PC-9 (cell line): ENCODE data around the gene DST. TPM values are rescaled to one million over a fixed set of nuclear protein-coding genes. Genes with fewer than 3 reads are reported as not detected.

ENCODE experiments used
- BruUV-seq: library from RNA; stranded (reverse); fragments of 400-500 nt; replicated peaks from 2 replicates; lab custom pipeline; 2021; lab: Mats Ljungman, UMichigan
- CTCF ChIA-PET: fragments of 300-600 bp; sonication (Branson Sonifier 250); formaldehyde crosslinking; loops from one replicate; lab custom pipeline; 2022; ENCODE audit warnings: antibody characterized with exemption; lab: Charles Lee
- POLR2A ChIA-PET: fragments of 300-600 bp; sonication (Branson Sonifier 250); formaldehyde crosslinking; loops from one replicate; lab custom pipeline; 2022; ENCODE audit warnings: antibody characterized with exemption; ENCODE audit not compliant: unreplicated experiment; lab: Charles Lee
- DNase-seq, 2 experiments: peaks; one replicate each; pipeline versions ENCODE4 v3.0.0 to v3.0.0-alpha.2; 2015 to 2022; ENCODE audit warnings: mixed read lengths in 1 of 2
- H2AFZ ChIP-seq: fragments of 200-600 bp; sonication (generic); 2 replicates; pipeline ENCODE4 v1.8.1; 2017; ENCODE audit warnings: antibody characterized with exemption
- H3F3A ChIP-seq: fragments of 200-600 bp; sonication (generic); 2 replicates; pipeline ENCODE4 v1.8.1; 2017; ENCODE audit warnings: antibody characterized with exemption, mild to moderate bottlenecking, low read depth; ENCODE audit not compliant: insufficient read depth
- H3K27ac ChIP-seq: fragments of 200-600 bp; sonication (generic); 2 replicates; pipeline ENCODE4 v1.6.1; 2016; ENCODE audit warnings: mixed run types
- H3K27me3 ChIP-seq: fragments of 200-600 bp; sonication (generic); 2 replicates; pipeline ENCODE4 v1.6.1; 2016; ENCODE audit warnings: low read depth, mixed run types; ENCODE audit not compliant: insufficient read depth
- H3K36me3 ChIP-seq: fragments of 200-600 bp; sonication (generic); 2 replicates; pipeline ENCODE4 v1.6.1; 2016; ENCODE audit warnings: low read depth, mixed run types
- H3K4me1 ChIP-seq: fragments of 200-600 bp; sonication (generic); replicated peaks from 2 replicates; pipeline ENCODE4 v1.6.1; 2016; ENCODE audit warnings: mixed run types; ENCODE audit not compliant: insufficient read depth
- H3K4me2 ChIP-seq: fragments of 200-600 bp; sonication (generic); 2 replicates; pipeline ENCODE4 v1.6.1; 2017; ENCODE audit warnings: mixed run types
- H3K4me3 ChIP-seq: fragments of 200-600 bp; sonication (generic); 2 replicates; pipeline ENCODE4 v1.6.1; 2016; ENCODE audit warnings: mixed run types
- H3K79me2 ChIP-seq: fragments of 200-600 bp; sonication (generic); 2 replicates; pipeline ENCODE4 v1.6.1; 2017; ENCODE audit warnings: low read depth, mixed run types
- H3K9me2 ChIP-seq: fragments of 200-600 bp; sonication (generic); 2 replicates; pipeline ENCODE4 v1.8.1; 2017; ENCODE audit warnings: mild to moderate bottlenecking; ENCODE audit not compliant: insufficient read depth
- H3K9me3 ChIP-seq: fragments of 200-600 bp; sonication (generic); 2 replicates; pipeline ENCODE4 v1.8.1; 2016; ENCODE audit warnings: low read depth; ENCODE audit not compliant: insufficient read depth
- H4K20me1 ChIP-seq: fragments of 200-600 bp; sonication (generic); 2 replicates; pipeline ENCODE4 v1.8.1; 2017; ENCODE audit not compliant: insufficient read depth
- CTCF ChIP-seq: fragments of 200-600 bp; sonication (generic); conservative IDR thresholded peaks from 2 replicates; pipeline ENCODE4 v1.6.1; 2017; ENCODE audit warnings: mixed run types, antibody characterized with exemption, mild to moderate bottlenecking, moderate library complexity
- EZH2 ChIP-seq: fragments of 200-600 bp; sonication (generic); IDR thresholded peaks from 2 replicates; pipeline ENCODE4 v1.8.0; 2017; ENCODE audit warnings: antibody characterized with exemption, low read depth
- intact Hi-C: fragments of 100-400 bp; cut with micrococcal nuclease; formaldehyde crosslinking; loops from one replicate; pipeline ENCODE4 v1.10.0; 2022; ENCODE audit not compliant: unreplicated experiment
- total RNA-seq: library from RNA; stranded (reverse); gene quantifications from 2 replicates; pipeline ENCODE4 v1.2.3, GENCODE V29; 2021

Gene DST
- total RNA-seq, 1 experiment from 2014 or later = 217 TPM

- intact Hi-C loops = no loop called here
- DNase-seq = no peak
- H3K9me2 ChIP-seq = no peaks in the 10 kb centered on the region
- H3K79me2 ChIP-seq = no peaks in the 10 kb centered on the region
- TF ChIP-seq CTCF = no peak
- TF ChIP-seq EZH2 = no peak
- H3K4me1 ChIP-seq = peaks cover 32% of the 10 kb centered on the region
- H4K20me1 ChIP-seq = no peaks in the 10 kb centered on the region
- BruUV-seq = TSS peak; percentile 0
- no peaks in the 10 kb centered on the region for H3K9me3 ChIP-seq
- H3K27ac ChIP-seq = no peak overlapping the region
- no peaks in the 10 kb centered on the region for H3K27me3 ChIP-seq
- peaks cover 18% of the 10 kb centered on the region; the same call in 1 of the 2 replicates for H3F3A ChIP-seq
- CTCF ChIA-PET = interaction anchor here (0.6 to 1.3 kb wide), 3 partner anchors 48 to 1699 kb away, joined by 3 to 4 read pairs (median 3); partner anchors contain the start of gene DST
- 0 out of 2 replicates have a peak, but pooled peaks cover 8% of the 10 kb centered on the region for H3K36me3 ChIP-seq
- no peak overlapping the region for H2AFZ ChIP-seq
- no peak overlapping the region for H3K4me2 ChIP-seq
- POLR2A ChIA-PET = interaction anchor here (0.6 to 1.1 kb wide), 4 partner anchors 23 to 276 kb away, joined by 3 to 14 read pairs (median 4); no protein-coding TSS in a partner anchor
- no peak overlapping the region for H3K4me3 ChIP-seq
Measured at GRCh38 chr6:56690519-56691285, 48.0 kb upstream of the DST start.

GRCh38 chr6:56689663-56690062, 47.0 kb upstream of the DST start:
- H4K20me1 ChIP-seq = no peaks in the 10 kb centered on the region
- no peak overlapping the region for H3K4me3 ChIP-seq
- DNase-seq = no peak
- ChIA-PET CTCF (no interaction called here), POLR2A (no interaction called here)
- H3K4me1 ChIP-seq = peaks cover 26% of the 10 kb centered on the region
- H3F3A ChIP-seq = peaks cover 17% of the 10 kb centered on the region; the same call in 1 of the 2 replicates
- BruUV-seq = no TSS peak
- no peaks in the 10 kb centered on the region for H3K79me2 ChIP-seq
- H3K9me2 ChIP-seq = no peaks in the 10 kb centered on the region
- no peak overlapping the region for H2AFZ ChIP-seq
- H3K4me2 ChIP-seq = no peak overlapping the region
- TF ChIP-seq CTCF (no peak), EZH2 (no peak)
- H3K36me3 ChIP-seq = 0 out of 2 replicates have a peak, but pooled peaks cover 8% of the 10 kb centered on the region
- intact Hi-C loops = no loop called here
- H3K9me3 ChIP-seq = no peaks in the 10 kb centered on the region
- no peaks in the 10 kb centered on the region for H3K27me3 ChIP-seq
- H3K27ac ChIP-seq = no peak overlapping the region

GRCh38 chr6:56689114-56689513, 46.4 kb upstream of the DST start:
- H3K79me2 ChIP-seq = no peaks in the 10 kb centered on the region
- intact Hi-C loops = no loop called here
- CTCF ChIA-PET = interaction anchor here (0.7 kb wide), 1 partner anchor 23 kb away, joined by 3 read pairs; no protein-coding TSS in a partner anchor
- H3K4me3 ChIP-seq = no peak overlapping the region
- H3K4me2 ChIP-seq = peak overlapping the region; percentile 0; the same call in 1 of the 2 replicates
- no peak for DNase-seq
- no TSS peak for BruUV-seq
- no peaks in the 10 kb centered on the region for H4K20me1 ChIP-seq
- TF ChIP-seq CTCF (no peak), EZH2 (no peak)
- peaks cover 12% of the 10 kb centered on the region; the same call in 1 of the 2 replicates for H3F3A ChIP-seq
- peak overlapping the region; percentile 45 for H3K27ac ChIP-seq
- no peaks in the 10 kb centered on the region for H3K9me3 ChIP-seq
- H3K4me1 ChIP-seq = peaks cover 26% of the 10 kb centered on the region
- POLR2A ChIA-PET = no interaction called here
- no peaks in the 10 kb centered on the region for H3K9me2 ChIP-seq
- no peaks in the 10 kb centered on the region for H3K27me3 ChIP-seq
- H2AFZ ChIP-seq = no peak overlapping the region
- H3K36me3 ChIP-seq = 0 out of 2 replicates have a peak, but pooled peaks cover 8% of the 10 kb centered on the region
